RPMI7951 (cell line): ENCODE data around the gene MLLT3. TPM values are rescaled to one million over a fixed set of nuclear protein-coding genes. Genes with fewer than 3 reads are reported as not detected.
A peak's percentile ranks its signal among the peaks of the same experiment; 100 is the strongest.
"Not testable (repeated sequence)": the region's sequence is repeated elsewhere in the genome, so short reads cannot be mapped to it uniquely, and the experiment has no call there.

Experiments
- DNase-seq: peaks from one replicate; pipeline ENCODE4 v3.0.0-alpha.2; 2012; ENCODE audit warnings: low read depth
- total RNA-seq: library from RNA; depleted of rRNA; stranded (reverse); fragments of >200 nt; shearing (Covaris generic); gene quantifications from 2 replicates; pipeline ENCODE4 v1.2.3, GENCODE V29; 2014

MLLT3 gene
- total RNA-seq, 1 experiment from 2014 or later: 18.3 TPM

GRCh38 chr9:20597862-20598261 lies 24.4 kb downstream of the MLLT3 start:
- no peak for DNase-seq

GRCh38 chr9:20594608-20595007 lies 27.7 kb downstream of the MLLT3 start:
- DNase-seq: no peak

DNA sequence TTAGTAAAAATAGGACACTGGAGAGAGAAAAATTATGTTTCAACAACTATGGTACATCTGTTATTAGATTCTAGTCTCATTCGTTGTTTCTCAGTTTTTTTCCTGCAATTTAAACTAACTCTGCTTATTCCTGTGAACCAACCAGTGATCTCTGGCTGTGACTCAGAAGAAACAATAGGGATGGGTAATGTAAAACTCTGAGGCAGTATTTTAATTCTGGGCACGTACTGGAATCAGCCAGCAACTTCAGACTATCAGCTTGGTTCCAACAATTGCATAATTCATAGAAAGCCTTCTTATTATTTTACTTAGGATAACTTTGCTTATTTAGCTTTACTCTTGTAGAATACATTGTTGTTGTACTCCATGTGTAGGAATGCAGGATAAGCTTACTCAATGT lies 28.8 kb downstream of the MLLT3 start:
- DNase-seq: peak; percentile 26

- DNase-seq: no peak
Measured at GRCh38 chr9:20593105-20593504, 29.2 kb downstream of the MLLT3 start.

GRCh38 chr9:20592673-20593072 lies 29.6 kb downstream of the MLLT3 start:
- peak; percentile 13 for DNase-seq

GRCh38 chr9:20591223-20591622 lies 31.1 kb downstream of the MLLT3 start:
- DNase-seq: no peak

DNA sequence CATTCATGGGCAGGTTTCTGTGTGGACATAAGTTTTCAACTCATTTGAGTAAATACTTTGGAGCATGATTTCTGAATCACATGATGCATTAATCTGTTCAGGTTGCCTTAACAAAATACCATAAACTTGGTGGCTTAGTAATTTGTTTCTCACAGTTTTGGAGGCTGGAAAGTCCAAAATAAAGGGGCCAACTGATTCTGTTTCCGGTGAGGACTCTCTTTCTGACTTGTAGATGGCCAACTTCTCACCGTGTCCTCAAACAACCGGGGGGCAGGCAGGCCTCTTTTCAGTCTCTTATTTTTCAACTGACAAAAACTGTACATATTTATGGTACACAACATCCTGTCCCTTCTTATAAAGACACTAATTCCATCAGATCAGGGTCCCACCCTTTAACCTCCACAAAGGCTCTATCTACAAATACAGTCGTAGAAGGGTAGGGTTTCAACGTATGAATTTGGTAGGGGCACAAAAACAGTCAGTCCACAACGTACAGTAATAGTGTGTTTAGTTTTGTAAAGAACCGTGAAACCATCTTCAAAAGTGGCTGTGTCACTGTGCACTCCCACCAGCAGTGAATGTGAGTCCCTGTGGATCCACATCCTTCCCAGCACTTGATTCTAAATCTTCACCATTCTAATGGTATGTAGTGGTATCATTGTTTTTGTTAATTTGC lies 37.2 kb downstream of the MLLT3 start:
- no peak for DNase-seq

DNA sequence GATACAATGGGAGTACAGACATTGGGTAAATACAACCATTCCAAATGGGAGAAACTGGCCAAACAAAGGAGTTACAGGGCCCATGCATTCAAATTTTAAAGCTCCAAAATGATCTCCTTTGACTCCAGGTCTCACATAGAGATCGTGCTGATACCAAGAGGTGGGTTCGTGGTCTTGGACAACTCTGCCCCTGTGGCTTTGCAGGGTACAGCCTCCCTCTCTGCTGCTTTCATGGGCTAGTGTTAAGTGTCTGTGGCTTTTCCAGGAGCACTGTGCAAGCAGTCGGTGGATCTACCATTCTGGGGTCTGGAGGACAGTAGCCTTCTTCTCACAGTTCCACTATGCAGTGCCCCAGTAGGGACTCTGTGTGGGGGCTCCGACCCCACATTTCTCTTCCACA lies 39.2 kb downstream of the MLLT3 start:
- DNase-seq: not testable (repeated sequence)

DNA sequence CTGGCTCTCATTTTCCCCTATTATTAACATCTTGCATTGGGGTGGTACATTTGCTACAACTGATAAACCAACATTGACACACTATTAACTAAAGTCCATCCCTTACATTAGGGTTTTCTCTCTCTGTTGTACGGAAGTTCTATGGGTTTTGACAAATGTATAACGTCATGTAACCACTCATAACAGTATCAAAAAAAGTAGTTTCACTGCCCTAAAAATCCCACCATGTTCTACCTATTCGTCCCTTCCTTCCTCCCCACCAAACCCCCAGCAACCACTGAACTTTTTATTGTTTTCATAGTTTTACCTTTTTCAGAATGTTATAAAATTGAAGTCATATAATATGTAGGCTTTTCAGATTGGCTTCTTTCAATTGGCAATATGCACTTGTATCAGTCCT lies 40.1 kb downstream of the MLLT3 start:
- no peak for DNase-seq

DNA sequence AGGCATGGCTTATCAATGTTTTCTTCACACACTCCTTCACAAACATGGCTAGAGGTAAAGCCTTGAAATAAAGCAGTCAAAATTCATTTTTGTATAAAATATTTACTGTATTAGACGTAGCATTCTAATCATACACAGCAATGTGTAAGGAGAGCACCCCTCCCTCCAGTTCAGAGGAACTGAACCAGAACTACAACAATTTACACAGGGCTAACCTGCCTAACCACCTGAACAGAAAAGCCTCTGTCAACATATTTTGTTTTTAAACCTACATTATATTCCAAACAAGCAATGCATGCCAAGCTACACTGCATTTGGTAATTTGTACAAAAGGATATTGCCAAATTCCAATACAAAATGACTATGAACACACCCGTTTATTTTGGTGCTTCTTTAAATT lies 41.6 kb downstream of the MLLT3 start:
- DNase-seq: no peak

DNA sequence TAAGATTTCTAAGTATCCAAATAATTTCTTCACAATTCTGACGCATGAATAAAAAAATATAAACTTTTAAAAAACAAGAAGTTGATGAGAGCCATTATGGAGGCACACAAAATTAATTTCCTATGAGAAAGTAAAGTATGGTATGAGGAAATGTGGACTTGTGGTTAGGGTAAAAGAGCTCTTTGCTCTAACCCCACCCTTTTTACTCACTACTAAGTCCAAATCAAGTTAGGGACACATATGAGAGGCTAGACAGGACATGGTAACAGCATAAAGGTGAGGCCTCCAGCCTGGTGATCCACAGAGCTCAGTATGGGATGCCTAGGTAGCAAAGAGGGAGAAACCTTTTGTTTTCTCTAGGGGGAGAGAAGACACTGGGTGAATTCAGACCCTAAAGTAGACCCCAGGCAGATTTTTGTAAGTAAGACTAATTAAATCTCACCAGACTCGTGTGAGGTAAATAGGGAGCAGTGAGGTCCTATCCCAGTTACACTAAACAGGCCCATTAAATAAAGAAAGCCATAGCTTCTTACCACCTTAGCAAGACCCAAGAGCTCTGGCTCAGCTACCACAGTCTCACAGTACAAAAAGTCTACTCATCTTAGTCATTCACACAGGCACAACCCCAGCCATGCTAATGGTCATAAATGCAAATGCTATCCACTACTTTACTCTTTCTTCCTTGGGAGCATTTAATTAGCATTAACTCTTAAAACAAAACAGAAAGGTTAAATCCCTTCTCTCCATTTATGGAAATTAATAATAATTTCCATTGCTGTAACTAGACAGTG lies 42.6 kb downstream of the MLLT3 start:
- no peak for DNase-seq

- no peak for DNase-seq
Measured at GRCh38 chr9:20573023-20573422, 49.3 kb downstream of the MLLT3 start.

DNA sequence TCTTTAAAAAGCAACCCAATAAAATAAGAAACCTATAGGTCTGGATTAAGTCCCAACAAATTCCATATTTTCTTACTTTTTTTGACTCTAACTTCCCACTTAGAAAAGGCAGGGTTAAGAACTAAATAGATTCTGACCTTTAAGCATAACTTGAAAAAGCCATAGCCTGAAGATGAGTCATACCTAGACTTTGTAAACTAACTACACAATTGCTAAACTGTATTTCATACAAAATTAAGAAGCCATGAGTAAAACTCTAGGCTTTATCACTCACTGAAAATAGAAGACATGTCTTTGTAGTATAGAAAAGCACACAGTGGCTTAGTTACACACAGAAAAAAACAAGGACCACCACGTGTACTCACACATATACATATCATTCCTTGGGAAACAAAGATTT lies 51.5 kb downstream of the MLLT3 start:
- peak; percentile 42 for DNase-seq

- DNase-seq: no peak
Measured at GRCh38 chr9:20570087-20570486, 52.2 kb downstream of the MLLT3 start.

DNA sequence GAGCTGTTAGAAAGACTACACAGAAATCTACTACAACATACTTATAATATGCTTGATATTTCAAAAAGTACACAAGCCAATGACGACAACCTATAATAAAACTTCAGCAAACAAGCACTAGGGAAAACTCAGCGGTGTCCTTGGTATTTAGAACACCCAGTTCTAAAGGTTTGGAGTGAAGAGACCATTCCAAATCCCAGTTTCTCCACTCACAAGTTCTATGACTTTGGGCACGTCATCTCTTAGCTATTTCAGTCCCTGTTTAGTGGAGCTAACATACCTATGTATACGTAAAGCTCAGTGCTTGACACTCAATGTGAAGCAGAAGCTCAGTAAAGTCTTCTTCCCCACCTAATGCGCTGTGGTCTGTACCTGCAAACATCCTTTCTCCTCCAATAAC lies 52.8 kb downstream of the MLLT3 start:
- no peak for DNase-seq

DNA sequence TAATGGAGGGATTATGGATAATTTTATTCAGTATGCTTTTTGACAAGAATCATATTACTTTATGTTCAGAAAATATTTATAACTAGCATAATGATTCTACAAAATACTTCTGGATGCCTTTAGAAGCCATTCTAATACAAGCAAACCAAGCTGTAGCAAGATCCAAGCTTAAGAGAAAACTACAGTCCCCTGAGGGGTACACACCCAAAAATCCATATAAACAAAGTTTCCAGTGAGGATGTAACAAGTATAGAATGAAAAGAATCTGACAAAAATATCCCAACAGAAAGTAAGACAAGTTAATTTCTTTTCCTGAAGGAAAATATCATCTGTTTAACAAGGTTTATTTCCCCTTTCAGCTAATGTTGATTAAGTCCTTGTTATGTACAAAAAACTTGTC lies 53.9 kb downstream of the MLLT3 start:
- no peak for DNase-seq

DNA sequence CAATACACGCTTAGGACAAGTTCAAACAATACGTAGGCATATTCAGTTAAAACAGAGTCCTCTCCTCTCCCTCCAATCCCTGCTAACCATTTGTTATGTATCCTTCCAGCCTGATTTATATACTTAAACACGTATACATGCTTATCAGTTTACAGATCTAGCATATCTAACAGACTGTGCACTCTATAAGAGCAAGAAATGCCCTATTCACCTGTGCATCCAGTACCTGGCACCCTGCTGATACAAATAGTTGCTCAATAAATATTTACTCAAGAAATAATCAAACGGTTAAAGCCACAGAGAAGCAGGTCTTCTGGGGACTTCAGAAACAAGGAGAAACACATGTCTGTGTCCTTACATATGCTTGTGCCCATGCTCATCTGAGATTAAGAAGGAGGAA lies 55.9 kb downstream of the MLLT3 start:
- no peak for DNase-seq

GRCh38 chr9:20564650-20565049 lies 57.6 kb downstream of the MLLT3 start:
- no peak for DNase-seq

GRCh38 chr9:20563917-20564316 lies 58.4 kb downstream of the MLLT3 start:
- DNase-seq: no peak

- DNase-seq: no peak
Measured at GRCh38 chr9:20562051-20562450, 60.2 kb downstream of the MLLT3 start.

DNA sequence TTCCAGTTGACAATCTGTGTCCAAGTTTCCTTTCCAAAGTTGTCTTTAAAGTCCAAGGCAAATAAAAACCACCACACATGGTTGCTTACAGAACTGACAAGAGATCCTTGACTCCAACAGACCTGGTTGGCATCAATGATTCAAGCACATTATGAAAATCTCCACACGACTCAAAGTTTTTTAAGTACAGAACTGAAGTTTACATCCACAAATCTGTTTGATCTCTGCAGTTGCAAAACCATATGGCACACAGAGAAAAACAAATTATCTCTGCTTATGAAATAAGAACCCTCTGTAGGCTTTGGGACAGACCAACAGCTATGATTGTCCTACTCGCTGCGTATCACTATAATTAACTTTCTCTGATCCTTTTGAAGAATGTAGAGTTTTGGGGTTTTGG lies 60.8 kb downstream of the MLLT3 start:
- no peak for DNase-seq

DNA sequence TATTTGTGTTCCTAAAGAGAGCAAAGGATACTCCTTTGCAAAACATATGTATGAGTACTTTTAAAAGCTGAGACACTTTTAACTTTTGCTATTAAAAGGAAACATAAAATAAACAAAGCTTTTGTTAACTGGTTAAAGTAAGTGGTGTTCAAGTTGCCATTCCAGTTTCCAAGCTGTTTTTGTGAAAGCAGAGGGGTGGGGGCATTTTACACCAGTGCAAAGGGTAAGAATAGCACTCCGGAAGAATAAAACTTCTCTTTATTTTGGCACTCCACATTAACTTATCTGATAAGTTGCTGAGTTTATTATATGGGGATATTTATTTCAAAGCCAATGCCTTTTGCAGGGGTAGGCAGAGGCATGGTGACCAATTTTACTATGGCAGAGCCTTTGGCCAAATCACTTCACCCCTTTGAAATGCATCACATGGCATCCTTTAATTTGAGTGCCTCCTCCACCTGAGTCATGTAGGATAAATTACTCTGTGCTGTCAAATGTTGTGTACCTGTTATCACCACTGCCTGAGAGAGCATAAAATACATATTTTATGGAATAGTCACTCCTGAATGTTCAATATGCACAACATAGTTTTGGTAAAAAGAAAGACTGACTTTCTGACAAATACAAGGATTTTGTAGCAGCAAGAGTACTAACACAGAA lies 62.9 kb downstream of the MLLT3 start:
- DNase-seq: no peak

DNA sequence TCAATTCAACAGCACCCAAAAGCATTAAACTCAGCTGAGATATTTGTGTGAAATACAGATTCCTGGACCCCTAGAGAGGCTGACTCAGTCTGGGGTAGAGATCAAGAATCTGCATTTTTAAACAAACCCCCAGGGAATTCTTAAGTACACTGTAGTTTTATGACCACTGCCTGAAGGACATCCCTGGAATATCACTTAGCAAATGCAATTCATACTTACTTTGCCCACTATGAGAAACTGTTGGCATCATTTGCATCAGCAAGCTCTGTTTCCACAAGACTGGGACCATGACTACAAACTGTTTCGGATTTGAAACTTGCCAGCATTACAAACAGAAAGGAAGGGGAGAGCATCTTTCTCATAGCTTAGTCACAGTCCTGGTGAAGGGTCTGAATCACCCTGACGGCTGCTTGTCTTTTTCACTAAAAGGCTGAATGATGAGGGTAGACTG lies 63.7 kb downstream of the MLLT3 start:
- DNase-seq: peak; percentile 80
